IPS DF 19.7 (cell line): ENCODE results near the gene PCNX1.

Experiments used
- DNase-seq: peaks from one replicate; pipeline ENCODE4 v3.0.0-alpha.2; 2013; ENCODE audit warnings: low read depth, low spot score

PCNX1 gene

GRCh38 chr14:70888681-70889175 lies 18.5 kb upstream of the PCNX1 start:
- DNase-seq, result no peak

GRCh38 chr14:70889555-70889954 lies 17.7 kb upstream of the PCNX1 start:
- DNase-seq, result no peak

- DNase-seq, result no peak
Measured at GRCh38 chr14:70890826-70891659, 16.2 kb upstream of the PCNX1 start.

GRCh38 chr14:70891737-70892136 lies 15.5 kb upstream of the PCNX1 start:
- DNase-seq, result no peak

GRCh38 chr14:70893062-70893845 lies 14.0 kb upstream of the PCNX1 start:
- DNase-seq, result no peak

GRCh38 chr14:70893858-70894291 lies 13.4 kb upstream of the PCNX1 start:
- no peak for DNase-seq

GRCh38 chr14:70894868-70895267 lies 12.4 kb upstream of the PCNX1 start:
- no peak for DNase-seq

- DNase-seq, result no peak
Measured at GRCh38 chr14:70896317-70896716, 10.9 kb upstream of the PCNX1 start.

- DNase-seq, result no peak
Measured at GRCh38 chr14:70896981-70897380, 10.3 kb upstream of the PCNX1 start.

- no peak for DNase-seq
Measured at GRCh38 chr14:70897464-70897863, 9.8 kb upstream of the PCNX1 start.

GRCh38 chr14:70898111-70898745 lies 9.0 kb upstream of the PCNX1 start:
- DNase-seq, result no peak

GRCh38 chr14:70901269-70901668 lies 6.0 kb upstream of the PCNX1 start:
- DNase-seq, result no peak

GRCh38 chr14:70902184-70902583 lies 5.1 kb upstream of the PCNX1 start:
- no peak for DNase-seq

GRCh38 chr14:70904373-70904772 lies 2.9 kb upstream of the PCNX1 start:
- DNase-seq, result no peak

GRCh38 chr14:70905301-70905700 lies 2.0 kb upstream of the PCNX1 start:
- no peak for DNase-seq

- no peak for DNase-seq
Measured at GRCh38 chr14:70906793-70907175, 475 bp upstream of the PCNX1 start.

- DNase-seq, result peak; percentile 63
Measured at GRCh38 chr14:70907996-70908934, 1.0 kb downstream of the PCNX1 start.

GRCh38 chr14:70908935-70909641 lies 1.8 kb downstream of the PCNX1 start:
- no peak for DNase-seq

GRCh38 chr14:70909733-70910614 lies 2.7 kb downstream of the PCNX1 start:
- DNase-seq, result no peak
